AG09319 (cell line): ENCODE results near the gene THSD4.

Source experiments
- DNase-seq: peaks from one replicate; pipeline ENCODE4 v3.0.0-alpha.2; 2010; ENCODE audit warnings: low read depth; ENCODE audit errors: extremely low read depth
- TF ChIP-seq, protein P1 (sequence below): IDR thresholded peaks from 2 replicates; pipeline ENCODE4 v1.5.1; 2011; ENCODE audit warnings: low read depth, mild to moderate bottlenecking, inconsistent platforms, low read length, moderate library complexity

Gene THSD4

DNA sequence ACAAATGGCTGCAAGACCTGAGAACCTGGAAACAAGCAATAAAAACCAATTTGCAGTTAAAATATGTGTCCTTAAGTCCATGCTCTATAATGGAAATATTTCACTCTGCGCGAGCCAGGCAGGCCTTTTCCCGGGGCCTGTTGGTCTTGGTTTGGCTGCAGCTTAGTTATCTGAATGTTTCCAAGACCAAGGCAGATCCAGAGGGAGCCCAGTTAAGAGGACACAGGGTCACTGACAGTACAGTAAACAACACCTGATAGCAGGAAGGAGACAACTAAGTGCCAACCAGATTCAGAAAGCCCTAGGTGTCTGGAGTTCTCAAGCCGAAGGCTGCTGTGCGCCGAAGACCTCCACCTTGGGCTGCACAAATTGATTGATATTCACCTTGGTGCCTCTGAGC, 32.8 kb downstream of the THSD4 start:
- no peak for DNase-seq
- TF ChIP-seq, protein P1, sequence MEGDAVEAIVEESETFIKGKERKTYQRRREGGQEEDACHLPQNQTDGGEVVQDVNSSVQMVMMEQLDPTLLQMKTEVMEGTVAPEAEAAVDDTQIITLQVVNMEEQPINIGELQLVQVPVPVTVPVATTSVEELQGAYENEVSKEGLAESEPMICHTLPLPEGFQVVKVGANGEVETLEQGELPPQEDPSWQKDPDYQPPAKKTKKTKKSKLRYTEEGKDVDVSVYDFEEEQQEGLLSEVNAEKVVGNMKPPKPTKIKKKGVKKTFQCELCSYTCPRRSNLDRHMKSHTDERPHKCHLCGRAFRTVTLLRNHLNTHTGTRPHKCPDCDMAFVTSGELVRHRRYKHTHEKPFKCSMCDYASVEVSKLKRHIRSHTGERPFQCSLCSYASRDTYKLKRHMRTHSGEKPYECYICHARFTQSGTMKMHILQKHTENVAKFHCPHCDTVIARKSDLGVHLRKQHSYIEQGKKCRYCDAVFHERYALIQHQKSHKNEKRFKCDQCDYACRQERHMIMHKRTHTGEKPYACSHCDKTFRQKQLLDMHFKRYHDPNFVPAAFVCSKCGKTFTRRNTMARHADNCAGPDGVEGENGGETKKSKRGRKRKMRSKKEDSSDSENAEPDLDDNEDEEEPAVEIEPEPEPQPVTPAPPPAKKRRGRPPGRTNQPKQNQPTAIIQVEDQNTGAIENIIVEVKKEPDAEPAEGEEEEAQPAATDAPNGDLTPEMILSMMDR, result no peak

DNA sequence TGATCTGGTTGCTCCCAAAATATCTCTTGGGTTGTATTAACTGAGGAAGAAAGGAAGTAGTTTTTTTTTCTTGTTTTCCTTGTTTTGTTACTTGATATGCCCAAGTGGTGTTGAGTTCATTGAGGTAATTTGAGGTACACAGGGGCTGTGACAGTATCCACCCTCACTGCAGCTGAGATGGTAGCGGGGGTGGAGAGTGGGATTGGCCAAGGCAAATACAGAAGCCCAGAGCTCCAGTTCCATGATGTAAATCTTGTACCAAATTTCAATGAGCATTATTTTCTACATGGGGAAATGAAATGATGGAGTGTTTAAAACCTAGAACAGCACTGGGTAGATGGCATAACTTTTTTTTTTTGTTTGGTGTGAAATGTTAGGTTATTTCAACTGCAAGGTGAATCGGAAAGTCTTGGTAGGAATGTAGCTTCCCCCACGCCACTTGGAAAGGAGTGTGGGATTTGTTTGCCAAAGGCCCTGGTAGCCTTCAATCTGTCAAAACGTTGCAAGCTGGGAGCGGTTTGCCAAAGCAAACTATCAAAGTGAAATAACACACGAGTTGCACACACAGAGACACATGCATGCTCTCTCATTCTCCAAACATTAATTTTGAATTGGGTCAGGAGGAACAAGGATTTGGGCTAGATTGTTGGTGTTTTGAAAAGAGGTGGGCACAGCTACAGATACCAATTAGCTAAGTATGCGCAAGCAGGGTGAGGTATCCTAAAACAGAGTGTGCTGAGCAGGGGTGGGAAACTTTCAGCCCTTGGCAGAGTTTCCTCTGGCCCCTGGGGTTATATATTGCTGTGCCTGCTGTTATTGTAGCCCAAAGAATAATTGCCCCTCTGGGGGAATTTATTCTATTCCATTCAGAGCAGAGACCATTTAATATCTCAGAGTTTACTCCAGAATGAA, 34.6 kb downstream of the THSD4 start:
- TF ChIP-seq, protein P1, result no peak
- DNase-seq, result no peak

GRCh38 chr15:71151081-71151480, 35.8 kb downstream of the THSD4 start:
- TF ChIP-seq, protein P1, result no peak
- DNase-seq, result peak; percentile 45

DNA sequence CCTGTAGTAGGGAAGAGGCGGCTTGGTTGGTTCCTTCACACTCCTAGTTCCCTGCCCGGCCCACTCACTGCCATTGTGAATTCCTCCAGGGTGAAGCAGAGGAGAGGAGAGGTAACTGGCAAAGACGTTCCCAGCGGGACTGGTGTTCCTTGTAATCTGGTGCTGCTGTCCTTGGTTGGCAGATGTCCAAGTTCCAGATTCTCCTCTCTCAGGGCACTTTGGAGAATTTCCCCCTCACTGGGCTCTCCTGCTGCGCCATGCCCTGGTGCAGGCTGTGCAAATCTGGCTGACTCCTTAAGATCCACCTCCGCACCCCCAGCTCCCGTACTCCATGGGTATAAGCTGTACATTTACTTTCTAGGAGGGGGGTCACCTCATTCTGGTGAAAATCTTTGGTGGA, 37.3 kb downstream of the THSD4 start:
- TF ChIP-seq, protein P1, result no peak
- DNase-seq, result no peak

GRCh38 chr15:71153823-71154524, 38.7 kb downstream of the THSD4 start:
- TF ChIP-seq, protein P1, result no peak
- no peak for DNase-seq

GRCh38 chr15:71154607-71155200, 39.4 kb downstream of the THSD4 start:
- no peak for DNase-seq
- TF ChIP-seq, protein P1, result no peak

DNA sequence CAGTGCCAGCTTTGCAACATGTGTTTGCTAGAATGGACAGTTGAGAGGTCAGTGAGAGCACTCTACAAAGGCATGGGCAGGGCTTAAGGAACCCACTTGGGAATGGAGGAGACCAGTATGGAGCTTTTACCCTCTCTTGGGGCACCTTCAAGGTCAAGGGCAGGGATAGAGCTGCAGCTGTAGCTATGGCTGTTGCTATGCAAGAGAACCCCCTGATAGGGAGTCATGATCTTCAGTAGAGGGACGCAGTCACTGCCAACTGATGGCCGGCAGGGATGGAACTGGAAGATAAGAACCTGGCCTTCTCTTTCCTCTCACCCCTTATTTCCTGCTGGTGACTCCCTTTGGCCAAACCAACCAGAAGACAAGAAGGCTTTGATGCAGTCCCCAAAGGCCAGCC, 40.3 kb downstream of the THSD4 start:
- DNase-seq, result no peak
- TF ChIP-seq, protein P1, result no peak
